Endodermal cell (in vitro differentiated cells): ENCODE data around the gene SPNS3. TPM values are rescaled to one million over a fixed set of nuclear protein-coding genes. Genes with fewer than 3 reads are reported as not detected.

Source experiments
- DNase-seq: peaks from one replicate; pipeline ENCODE4 v3.0.0-alpha.2; 2017
- H3K27ac ChIP-seq: 2 replicates; pipeline ENCODE4 v1.5.1; 2013; ENCODE audit warnings: mild to moderate bottlenecking, low read depth, low read length, moderate library complexity
- H3K27me3 ChIP-seq: 2 replicates; pipeline ENCODE4 v1.6.1; 2013; ENCODE audit warnings: mild to moderate bottlenecking, low read length, moderate library complexity; ENCODE audit not compliant: insufficient read depth, control insufficient read depth, poor library complexity, severe bottlenecking
- H3K36me3 ChIP-seq: 2 replicates; pipeline ENCODE4 v1.7.0; 2013; ENCODE audit warnings: mild to moderate bottlenecking, low read length, moderate library complexity; ENCODE audit not compliant: control insufficient read depth, insufficient read depth
- H3K4me1 ChIP-seq: one replicate; pipeline ENCODE4 v1.7.0; 2013; ENCODE audit warnings: low read length; ENCODE audit not compliant: control insufficient read depth, insufficient read depth
- H3K4me3 ChIP-seq: 2 replicates; pipeline ENCODE4 v1.5.1; 2013; ENCODE audit warnings: mild to moderate bottlenecking, low read length, moderate library complexity
- H3K9ac ChIP-seq: 2 replicates; pipeline ENCODE4 v1.6.1; 2013; ENCODE audit warnings: mild to moderate bottlenecking, low read length, moderate library complexity; ENCODE audit not compliant: poor library complexity, severe bottlenecking; ENCODE audit errors: extremely low read depth
- H3K9me3 ChIP-seq: 2 replicates; pipeline ENCODE4 v1.6.1; 2013; ENCODE audit warnings: mild to moderate bottlenecking, low read length, moderate library complexity; ENCODE audit not compliant: control insufficient read depth
- H3K27ac Mint-ChIP-seq: 2 replicates; pipeline ENCODE4 v1.8.0; 2020; ENCODE audit warnings: mixed read lengths
- H3K27me3 Mint-ChIP-seq: 2 replicates; pipeline ENCODE4 v1.8.0; 2021; ENCODE audit warnings: mild to moderate bottlenecking, mixed read lengths; ENCODE audit not compliant: insufficient read depth
- H3K36me3 Mint-ChIP-seq: 2 replicates; pipeline ENCODE4 v1.8.0; 2020; ENCODE audit warnings: low read depth, mixed read lengths
- H3K4me1 Mint-ChIP-seq: 2 replicates; pipeline ENCODE4 v1.8.0; 2020; ENCODE audit warnings: mixed read lengths
- H3K4me3 Mint-ChIP-seq: 2 replicates; pipeline ENCODE4 v1.8.0; 2020; ENCODE audit warnings: mild to moderate bottlenecking, moderate library complexity, mixed read lengths
- H3K9me3 Mint-ChIP-seq: 2 replicates; pipeline ENCODE4 v1.8.0; 2020; ENCODE audit warnings: mild to moderate bottlenecking, mixed read lengths
- WGBS, 2 experiments: methylation state at CpG; one replicate each; pipeline versions ENCODE4 v1.1.5 to v1.1.7; 2013; ENCODE audit warnings: missing lambda C conversion rate in 2 of 2, mixed read lengths in 1 of 2; ENCODE audit not compliant: insufficient coverage in 1 of 2, insufficient read length in 1 of 2; 5-methylcytosine and 5-hydroxymethylcytosine counted together
- total RNA-seq, 2 donors: library from RNA; stranded (reverse); fragmentation: NEBNext Ultra II Directional in 1 of 2; extraction: Animal tissue kit (Norgen Biotek cat#: 25700) in 1 of 2; gene quantifications; 2 replicates in 1 of 2; 3 replicates in 1 of 2; pipeline ENCODE4 v1.2.1, GENCODE V29; 2021
- TF ChIP-seq, protein P1 (sequence below): fragments of 200-600 bp; sonication (generic); conservative IDR thresholded peaks from 2 replicates; pipeline ENCODE4 v1.5.0; 2021; ENCODE audit warnings: antibody characterized with exemption, mild to moderate bottlenecking

Gene SPNS3
- total RNA-seq, 2 donors from 2014 or later: not detected

DNA sequence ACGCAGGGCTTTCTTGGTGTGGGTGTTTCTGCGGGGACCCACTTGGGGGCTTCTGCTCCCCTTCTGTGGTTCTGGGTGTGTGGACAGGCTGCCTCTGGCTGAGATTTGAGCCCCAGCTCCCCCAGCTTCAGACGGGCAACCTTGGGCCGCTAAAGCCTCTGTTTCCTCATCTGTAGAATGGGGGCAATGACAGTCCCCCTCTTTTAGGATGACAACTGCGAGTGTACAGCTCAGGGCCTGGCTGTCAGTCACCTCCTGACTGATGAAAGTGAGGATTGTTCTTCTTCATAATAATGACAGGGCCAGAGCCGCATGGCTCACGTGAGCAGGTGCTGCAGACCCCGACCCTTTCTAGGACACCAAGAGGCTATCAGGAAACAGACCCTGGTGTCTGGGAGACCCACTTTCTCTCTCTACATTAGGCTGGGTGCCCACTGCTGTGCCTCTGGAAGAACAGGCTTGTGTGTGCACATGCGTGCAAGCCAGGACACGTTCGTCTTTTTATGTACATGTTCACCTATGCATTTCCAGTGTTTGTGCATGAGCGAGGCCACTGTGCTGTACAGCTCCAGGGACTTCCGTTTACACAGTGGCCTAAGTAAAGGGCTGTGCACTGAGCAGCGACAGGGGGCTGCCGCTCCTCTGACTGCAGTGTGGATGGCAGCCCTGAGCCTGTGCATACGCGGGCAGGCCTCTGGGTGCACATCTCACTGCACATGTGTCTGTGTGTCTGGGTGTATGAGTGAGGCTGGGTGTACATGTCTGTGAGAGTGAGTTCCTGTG, 4.6 kb downstream of the SPNS3 start:
- no peaks in the 10 kb centered on the region for H3K9me3 ChIP-seq
- no peaks in the 10 kb centered on the region for H3K27me3 ChIP-seq
- no peak overlapping the region for H3K9ac ChIP-seq
- Mint-ChIP-seq H3K36me3 (no peaks in the 10 kb centered on the region), H3K27me3 (no peaks in the 10 kb centered on the region), H3K27ac (no peak overlapping the region), H3K4me1 (no peaks in the 10 kb centered on the region), H3K4me3 (no peak overlapping the region), H3K9me3 (no peaks in the 10 kb centered on the region)
- DNase-seq: no peak
- 92 to 99% methylated on average over 10 to 17 of the region's 17 CpGs for WGBS, 2 experiments
- TF ChIP-seq, protein P1, sequence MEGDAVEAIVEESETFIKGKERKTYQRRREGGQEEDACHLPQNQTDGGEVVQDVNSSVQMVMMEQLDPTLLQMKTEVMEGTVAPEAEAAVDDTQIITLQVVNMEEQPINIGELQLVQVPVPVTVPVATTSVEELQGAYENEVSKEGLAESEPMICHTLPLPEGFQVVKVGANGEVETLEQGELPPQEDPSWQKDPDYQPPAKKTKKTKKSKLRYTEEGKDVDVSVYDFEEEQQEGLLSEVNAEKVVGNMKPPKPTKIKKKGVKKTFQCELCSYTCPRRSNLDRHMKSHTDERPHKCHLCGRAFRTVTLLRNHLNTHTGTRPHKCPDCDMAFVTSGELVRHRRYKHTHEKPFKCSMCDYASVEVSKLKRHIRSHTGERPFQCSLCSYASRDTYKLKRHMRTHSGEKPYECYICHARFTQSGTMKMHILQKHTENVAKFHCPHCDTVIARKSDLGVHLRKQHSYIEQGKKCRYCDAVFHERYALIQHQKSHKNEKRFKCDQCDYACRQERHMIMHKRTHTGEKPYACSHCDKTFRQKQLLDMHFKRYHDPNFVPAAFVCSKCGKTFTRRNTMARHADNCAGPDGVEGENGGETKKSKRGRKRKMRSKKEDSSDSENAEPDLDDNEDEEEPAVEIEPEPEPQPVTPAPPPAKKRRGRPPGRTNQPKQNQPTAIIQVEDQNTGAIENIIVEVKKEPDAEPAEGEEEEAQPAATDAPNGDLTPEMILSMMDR: no peak
- H3K27ac ChIP-seq: no peak overlapping the region
- no peak overlapping the region for H3K4me3 ChIP-seq
- no peaks in the 10 kb centered on the region for H3K36me3 ChIP-seq
- no peaks in the 10 kb centered on the region for H3K4me1 ChIP-seq

DNA sequence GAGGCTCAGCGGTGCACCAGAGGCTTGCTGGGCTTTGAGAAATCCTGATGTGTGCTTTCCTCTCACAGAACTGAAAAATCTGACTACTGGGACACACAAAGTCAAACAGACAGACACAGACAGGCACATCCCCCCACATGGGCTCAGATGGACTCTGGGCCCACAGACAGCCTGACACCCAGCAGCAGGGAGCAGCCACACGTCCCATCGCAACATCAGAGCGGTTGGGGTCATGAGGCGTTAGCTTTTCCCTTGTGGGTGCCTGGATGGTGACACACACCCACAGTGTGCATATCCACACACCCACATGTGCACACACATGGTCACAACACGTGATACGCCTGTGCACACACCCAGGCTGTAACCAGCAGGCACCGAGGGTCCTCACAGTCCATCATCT, 6.3 kb downstream of the SPNS3 start:
- Mint-ChIP-seq H3K4me1 (no peaks in the 10 kb centered on the region), H3K4me3 (no peak overlapping the region), H3K27me3 (no peaks in the 10 kb centered on the region), H3K36me3 (no peaks in the 10 kb centered on the region), H3K27ac (no peak overlapping the region), H3K9me3 (no peaks in the 10 kb centered on the region)
- TF ChIP-seq, protein P1: no peak
- H3K9me3 ChIP-seq: no peaks in the 10 kb centered on the region
- no peaks in the 10 kb centered on the region for H3K4me1 ChIP-seq
- no peaks in the 10 kb centered on the region for H3K36me3 ChIP-seq
- DNase-seq: no peak
- no peak overlapping the region for H3K4me3 ChIP-seq
- WGBS, 2 experiments: 95 to 97% methylated on average over 4 to 8 of the region's 8 CpGs
- H3K9ac ChIP-seq: no peak overlapping the region
- H3K27me3 ChIP-seq: no peaks in the 10 kb centered on the region
- no peak overlapping the region for H3K27ac ChIP-seq

DNA sequence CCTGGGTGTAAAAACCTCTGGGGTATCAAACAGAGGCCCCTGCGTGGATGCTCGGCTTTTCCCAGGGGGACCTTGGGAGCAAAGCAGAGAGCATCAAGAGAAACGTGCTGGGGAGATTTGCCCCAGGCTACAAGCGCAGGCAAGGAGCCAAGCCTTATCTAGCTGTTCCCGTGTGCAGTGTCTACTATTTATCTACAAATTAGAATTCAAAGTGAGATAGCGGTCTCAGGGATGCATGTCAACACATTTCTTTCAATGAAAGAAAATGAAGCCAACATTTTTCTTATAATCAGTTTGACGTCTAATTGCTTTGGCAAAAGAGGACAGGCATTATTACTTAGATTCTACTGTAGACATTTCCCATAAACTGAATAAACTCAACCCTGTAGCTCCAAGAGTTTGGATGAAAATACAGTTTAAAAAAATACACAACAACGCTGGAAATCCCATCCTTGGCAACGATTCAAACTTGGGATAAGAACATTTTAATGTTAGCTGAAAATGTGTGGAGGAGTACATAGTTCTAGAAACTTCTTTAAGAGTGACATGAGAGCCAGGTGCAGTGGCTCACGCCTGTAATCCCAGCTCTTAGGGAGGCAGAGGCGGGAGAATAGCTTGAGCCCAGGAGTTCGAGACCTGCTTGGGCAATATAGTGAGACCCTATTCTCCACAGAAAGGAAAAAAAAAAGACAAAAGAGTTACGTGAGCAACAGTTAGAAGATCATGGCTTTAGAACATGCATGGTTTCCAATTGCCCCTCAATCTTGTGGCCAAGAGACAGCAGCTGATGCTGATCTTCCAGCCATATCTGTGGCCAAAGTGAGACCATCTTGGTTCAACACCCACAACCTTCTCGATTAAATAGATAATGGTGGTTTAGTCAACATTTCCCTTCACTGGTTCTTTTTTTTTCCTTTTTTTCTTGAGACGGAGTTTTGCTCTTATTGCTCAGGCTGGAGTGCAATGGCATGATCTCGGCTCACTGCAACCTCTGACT, 7.2 kb downstream of the SPNS3 start:
- Histone ChIP-seq H3K27me3 (no peaks in the 10 kb centered on the region), H3K9ac (no peak overlapping the region), H3K27ac (no peak overlapping the region), H3K9me3 (no peaks in the 10 kb centered on the region), H3K4me1 (no peaks in the 10 kb centered on the region), H3K36me3 (no peaks in the 10 kb centered on the region), H3K4me3 (no peak overlapping the region)
- Mint-ChIP-seq H3K36me3 (no peaks in the 10 kb centered on the region), H3K4me1 (no peaks in the 10 kb centered on the region), H3K9me3 (no peaks in the 10 kb centered on the region), H3K4me3 (no peak overlapping the region), H3K27ac (no peak overlapping the region), H3K27me3 (no peaks in the 10 kb centered on the region)
- TF ChIP-seq, protein P1: no peak
- no peak for DNase-seq
- 89 to 91% methylated on average over 14 to 16 of the region's 16 CpGs for WGBS, 2 experiments
